ENCODE results near the gene ABHD14A.

GRCh38 chr3:51941463-51941797, 33.4 kb upstream of the ABHD14A start:
- TF ChIP-seq POLR2A (IDR thresholded peaks at IDR 0.05) (no peak), CTCF (IDR thresholded peaks at IDR 0.05) (no peak)

Data from vagina (tissue), 2 donors.